Muscle layer of colon (tissue), 2 donors: Measurements from ENCODE around the gene TRAF3IP3.
A peak's percentile ranks its signal among the peaks of the same experiment; 100 is the strongest.

Source experiments
- H3K27ac ChIP-seq: one replicate; pipeline ENCODE4 v1.7.0; 2013; ENCODE audit warnings: low read depth, mild to moderate bottlenecking, low read length, moderate library complexity
- H3K27me3 ChIP-seq, 2 donors: one replicate each; pipeline ENCODE4 v1.7.0; 2013; ENCODE audit warnings: low read length in 2 of 2, mild to moderate bottlenecking in 2 of 2; ENCODE audit not compliant: insufficient read depth in 2 of 2, control insufficient read depth in 1 of 2
- H3K36me3 ChIP-seq: one replicate; pipeline ENCODE4 v1.7.0; 2013; ENCODE audit warnings: mild to moderate bottlenecking, low read length; ENCODE audit not compliant: insufficient read depth
- H3K4me1 ChIP-seq: one replicate; pipeline ENCODE4 v1.7.0; 2013; ENCODE audit warnings: mild to moderate bottlenecking, low read length; ENCODE audit not compliant: insufficient read depth
- H3K4me3 ChIP-seq, 2 donors: one replicate each; pipeline ENCODE4 v1.7.0; 2013; ENCODE audit warnings: low read length in 2 of 2, low read depth in 1 of 2, mild to moderate bottlenecking in 1 of 2, moderate library complexity in 1 of 2
- H3K9ac ChIP-seq: one replicate; pipeline ENCODE4 v1.7.0; 2013; ENCODE audit warnings: low read length
- H3K9me3 ChIP-seq: one replicate; pipeline ENCODE4 v1.7.0; 2013; ENCODE audit warnings: mild to moderate bottlenecking, low read length
- donor health status: abdominal sarcoma.
- donor health status: Adenocarcinoma of cecum.

Gene TRAF3IP3

GRCh38 chr1:209738270-209738669 lies 17.6 kb upstream of the TRAF3IP3 start:
- Histone ChIP-seq H3K4me3 (no peak overlapping the region), H3K9me3 (no peaks in the 10 kb centered on the region), H3K9ac (no peak overlapping the region), H3K27me3 (no peaks in the 10 kb centered on the region), H3K4me1 (peaks cover 12% of the 10 kb centered on the region), H3K36me3 (no peaks in the 10 kb centered on the region), H3K27ac (no peak overlapping the region)

- no peak overlapping the region for H3K27ac ChIP-seq
- H3K4me1 ChIP-seq, result peaks cover 5% of the 10 kb centered on the region
- no peaks in the 10 kb centered on the region for H3K9me3 ChIP-seq
- no peaks in the 10 kb centered on the region for H3K36me3 ChIP-seq
- H3K9ac ChIP-seq, result no peak overlapping the region
- H3K27me3 ChIP-seq, result no peaks in the 10 kb centered on the region
- no peak overlapping the region for H3K4me3 ChIP-seq
Measured at GRCh38 chr1:209741193-209741592, 14.7 kb upstream of the TRAF3IP3 start.

GRCh38 chr1:209741889-209742288 lies 14.0 kb upstream of the TRAF3IP3 start:
- Histone ChIP-seq H3K9ac (no peak overlapping the region), H3K36me3 (no peaks in the 10 kb centered on the region), H3K4me1 (peaks cover 5% of the 10 kb centered on the region), H3K27me3 (no peaks in the 10 kb centered on the region), H3K4me3 (peak overlapping the region in 1 of 2 donors; percentile 24), H3K27ac (no peak overlapping the region), H3K9me3 (no peaks in the 10 kb centered on the region)

GRCh38 chr1:209742409-209743144 lies 13.3 kb upstream of the TRAF3IP3 start:
- Histone ChIP-seq H3K36me3 (no peaks in the 10 kb centered on the region), H3K4me3 (peak overlapping the region in 1 of 2 donors; percentile 24), H3K27ac (no peak overlapping the region), H3K4me1 (peaks cover 5% of the 10 kb centered on the region), H3K9ac (no peak overlapping the region), H3K9me3 (no peaks in the 10 kb centered on the region), H3K27me3 (no peaks in the 10 kb centered on the region)

GRCh38 chr1:209743145-209743482 lies 12.7 kb upstream of the TRAF3IP3 start:
- Histone ChIP-seq H3K36me3 (no peaks in the 10 kb centered on the region), H3K9ac (no peak overlapping the region), H3K27ac (no peak overlapping the region), H3K9me3 (no peaks in the 10 kb centered on the region), H3K4me3 (no peak overlapping the region), H3K4me1 (peaks cover 5% of the 10 kb centered on the region), H3K27me3 (no peaks in the 10 kb centered on the region)

- H3K27ac ChIP-seq, result no peak overlapping the region
- no peaks in the 10 kb centered on the region for H3K27me3 ChIP-seq
- H3K9ac ChIP-seq, result no peak overlapping the region
- H3K4me1 ChIP-seq, result peaks cover 4% of the 10 kb centered on the region
- no peak overlapping the region for H3K4me3 ChIP-seq
- no peaks in the 10 kb centered on the region for H3K9me3 ChIP-seq
- H3K36me3 ChIP-seq, result no peaks in the 10 kb centered on the region
Measured at GRCh38 chr1:209746451-209747165, 9.2 kb upstream of the TRAF3IP3 start.

GRCh38 chr1:209747580-209748262 lies 8.1 kb upstream of the TRAF3IP3 start:
- no peaks in the 10 kb centered on the region for H3K27me3 ChIP-seq
- peak overlapping the region; percentile 21 to 47 for H3K4me3 ChIP-seq
- H3K9ac ChIP-seq, result no peak overlapping the region
- H3K27ac ChIP-seq, result no peak overlapping the region
- H3K9me3 ChIP-seq, result no peaks in the 10 kb centered on the region
- no peaks in the 10 kb centered on the region for H3K36me3 ChIP-seq
- H3K4me1 ChIP-seq, result no peaks in the 10 kb centered on the region

GRCh38 chr1:209748620-209749019 lies 7.2 kb upstream of the TRAF3IP3 start:
- Histone ChIP-seq H3K36me3 (no peaks in the 10 kb centered on the region), H3K4me1 (no peaks in the 10 kb centered on the region), H3K9me3 (no peaks in the 10 kb centered on the region), H3K4me3 (no peak overlapping the region), H3K27me3 (no peaks in the 10 kb centered on the region), H3K27ac (no peak overlapping the region), H3K9ac (no peak overlapping the region)

- H3K4me3 ChIP-seq, result no peak overlapping the region
- H3K9me3 ChIP-seq, result no peaks in the 10 kb centered on the region
- H3K9ac ChIP-seq, result no peak overlapping the region
- H3K27ac ChIP-seq, result no peak overlapping the region
- no peaks in the 10 kb centered on the region for H3K27me3 ChIP-seq
- no peaks in the 10 kb centered on the region for H3K36me3 ChIP-seq
- no peaks in the 10 kb centered on the region for H3K4me1 ChIP-seq
Measured at GRCh38 chr1:209749205-209749604, 6.6 kb upstream of the TRAF3IP3 start.

- no peak overlapping the region for H3K9ac ChIP-seq
- H3K27ac ChIP-seq, result no peak overlapping the region
- H3K27me3 ChIP-seq, result no peaks in the 10 kb centered on the region
- H3K9me3 ChIP-seq, result no peaks in the 10 kb centered on the region
- H3K36me3 ChIP-seq, result no peaks in the 10 kb centered on the region
- no peaks in the 10 kb centered on the region for H3K4me1 ChIP-seq
- H3K4me3 ChIP-seq, result no peak overlapping the region
Measured at GRCh38 chr1:209749670-209750323, 6.1 kb upstream of the TRAF3IP3 start.

- H3K9ac ChIP-seq, result no peak overlapping the region
- H3K9me3 ChIP-seq, result no peaks in the 10 kb centered on the region
- H3K4me1 ChIP-seq, result no peaks in the 10 kb centered on the region
- no peak overlapping the region for H3K27ac ChIP-seq
- no peaks in the 10 kb centered on the region for H3K27me3 ChIP-seq
- no peaks in the 10 kb centered on the region for H3K36me3 ChIP-seq
- no peak overlapping the region for H3K4me3 ChIP-seq
Measured at GRCh38 chr1:209751627-209752231, 4.1 kb upstream of the TRAF3IP3 start.
